ENCODE measurements around the gene CACNA1I.

The CACNA1I gene

DNA sequence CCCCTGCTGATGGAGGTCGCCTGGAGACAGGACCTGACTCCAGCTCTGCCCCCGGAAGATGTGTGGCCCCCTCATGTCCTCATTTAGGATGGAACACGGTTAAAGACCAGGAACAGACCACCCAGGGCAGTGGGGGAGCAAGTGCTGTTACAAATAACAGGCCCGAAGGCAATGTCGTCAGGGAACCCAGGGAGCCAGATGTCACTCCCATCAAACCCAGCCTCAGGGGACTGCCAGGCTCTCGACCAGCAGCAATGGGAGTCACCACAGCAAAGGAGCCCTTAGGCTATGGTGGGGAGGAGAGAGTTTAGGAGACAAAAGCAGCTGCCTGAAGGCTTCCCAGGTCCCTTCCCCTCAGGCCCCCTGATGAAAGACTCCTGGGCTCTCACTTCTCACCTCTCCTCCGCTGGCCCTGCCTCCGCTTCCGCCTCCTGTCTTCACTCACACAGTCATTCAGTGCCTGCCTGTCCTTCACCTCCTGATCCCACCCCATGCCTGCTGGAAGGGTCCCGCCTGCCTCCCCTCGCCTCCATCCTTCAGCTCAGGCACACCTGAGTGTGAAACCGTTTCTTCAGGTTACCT, 42.4 kb upstream of the CACNA1I start:
- no peak overlapping the region for H3K4me3 ChIP-seq (ENCODE audit: low read depth, low read length)
- peak overlapping the region; percentile 38 for H3K27ac ChIP-seq (ENCODE audit: extremely low read depth, low read depth, low read length)
- 0 out of 2 replicates have a peak, but pooled peaks have one; percentile 31 for TF ChIP-seq PATZ1 (tag by site-specific recombination; IDR thresholded peaks at IDR 0.05)
- no peak; the same call in 1 of the 2 replicates for TF ChIP-seq KLF10 (tag by site-specific recombination; IDR thresholded peaks at IDR 0.05)
- peak; percentile 23; the same call in 1 of the 2 replicates for TF ChIP-seq GLIS1 (tag by site-specific recombination; IDR thresholded peaks at IDR 0.05)
- TF ChIP-seq PRDM10 (tag by site-specific recombination; IDR thresholded peaks at IDR 0.05): peak; percentile 40
- no peak for TF ChIP-seq ZNF621 (tag by site-specific recombination; IDR thresholded peaks at IDR 0.05)
- TF ChIP-seq ZNF654 (tag by site-specific recombination; IDR thresholded peaks at IDR 0.05; ENCODE audit: low read depth): no peak
- no peak for TF ChIP-seq ZNF155 (tag by site-specific recombination; IDR thresholded peaks at IDR 0.05)
- peak; percentile 31; the same call in 1 of the 2 replicates for TF ChIP-seq ZNF341 (tag by site-specific recombination; IDR thresholded peaks at IDR 0.05; ENCODE audit: low read depth)
- TF ChIP-seq ZNF555 (tag by site-specific recombination; conservative IDR thresholded peaks at IDR 0.05): no peak
- no peak for TF ChIP-seq ZNF19 (tag by site-specific recombination; IDR thresholded peaks at IDR 0.05; ENCODE audit: low read depth)
- TF ChIP-seq ZNF37A (tag by site-specific recombination; IDR thresholded peaks at IDR 0.05): no peak
- TF ChIP-seq GLI2 (tag by site-specific recombination; IDR thresholded peaks at IDR 0.05; ENCODE audit: borderline replicate concordance, low read depth): no peak
- TF ChIP-seq INSM2 (tag by site-specific recombination; IDR thresholded peaks at IDR 0.05): no peak
- peaks cover 11 to 70% of the 10 kb centered on the region in 2 experiments; a peak in 2 of 3 replicates for H3K36me3 ChIP-seq (ENCODE audit: control insufficient read depth in 2 of 2, insufficient read depth in 1 of 2, low read length in 2 of 2)
- POLR2A ChIA-PET: interaction anchor here (0.6 to 6.1 kb wide), 16 partner anchors 8 to 357 kb away, joined by 3 to 113 read pairs (median 4); partner anchors contain the start of genes ATF4, MIEF1 and RPL3
- H3K4me1 ChIP-seq (ENCODE audit: control insufficient read depth, insufficient read depth, low read length): peaks cover 14% of the 10 kb centered on the region
- H3K9me3 ChIP-seq (ENCODE audit: control insufficient read depth, insufficient read depth, low read depth, low read length): no peaks in the 10 kb centered on the region
- CTCF ChIA-PET: interaction anchor here (0.6 to 13.7 kb wide), 21 partner anchors 12 to 1091 kb away, joined by 3 to 380 read pairs (median 5); partner anchors contain the start of genes APOBEC3C and MIEF1

DNA sequence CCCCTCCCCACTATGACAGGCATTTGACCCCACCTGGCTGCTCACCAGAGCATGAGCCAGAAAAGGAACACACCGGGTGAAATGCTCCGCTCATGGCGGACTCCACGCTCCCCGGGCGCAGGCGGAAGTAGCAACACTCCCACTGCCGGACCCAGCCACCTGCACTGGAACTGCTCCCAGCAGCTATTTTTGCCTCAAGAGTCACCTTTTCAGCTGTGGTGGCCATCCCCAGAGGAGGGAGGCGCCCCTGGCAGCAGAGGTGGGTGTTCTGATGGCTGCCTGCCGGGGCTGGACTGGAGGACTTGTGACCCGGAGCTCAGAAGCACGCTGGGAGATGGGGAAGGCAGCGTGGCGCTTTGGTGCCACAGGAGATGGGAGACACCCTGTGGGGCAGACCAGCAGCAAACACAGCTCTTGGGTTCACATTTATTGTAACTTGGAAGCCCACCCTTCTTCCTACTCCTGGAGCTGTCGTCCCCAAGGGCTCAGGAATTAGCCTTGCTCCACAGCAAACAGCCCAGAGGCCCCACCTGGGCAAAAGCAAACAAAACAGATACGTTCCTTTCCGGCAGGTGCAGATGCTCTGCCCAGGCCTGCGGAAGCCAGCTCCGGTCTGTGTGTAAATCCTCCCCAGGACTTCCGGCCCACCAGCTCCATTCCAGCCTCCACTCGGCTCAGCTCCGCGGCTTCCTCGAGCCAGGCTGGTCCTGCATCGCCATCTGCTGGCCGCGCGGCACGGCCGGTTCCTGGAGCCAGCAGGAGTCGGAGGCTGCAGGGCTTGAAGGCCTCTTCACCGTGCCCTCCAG, 41.7 kb upstream of the CACNA1I start:
- H3K27ac ChIP-seq (ENCODE audit: extremely low read depth, low read depth, low read length): peak overlapping the region; percentile 38
- H3K4me1 ChIP-seq (ENCODE audit: control insufficient read depth, insufficient read depth, low read length): peaks cover 14% of the 10 kb centered on the region
- ChIA-PET CTCF (interaction anchor here (0.5 to 13.7 kb wide), 53 partner anchors 8 to 1364 kb away, joined by 3 to 380 read pairs (median 4); partner anchors contain the start of genes ATF4, MIEF1, RPL3 and TAB1), POLR2A (interaction anchor here (0.6 to 5.1 kb wide), 21 partner anchors 8 to 515 kb away, joined by 3 to 113 read pairs (median 4); partner anchors contain the start of genes ATF4, MIEF1, RPL3 and TAB1)
- peaks cover 11 to 67% of the 10 kb centered on the region in 2 experiments; a peak in 2 of 3 replicates for H3K36me3 ChIP-seq (ENCODE audit: control insufficient read depth in 2 of 2, insufficient read depth in 1 of 2, low read length in 2 of 2)
- no peaks in the 10 kb centered on the region for H3K9me3 ChIP-seq (ENCODE audit: control insufficient read depth, insufficient read depth, low read depth, low read length)
- peak overlapping the region; percentile 9; the same call in 1 of the 2 replicates for H3K4me3 ChIP-seq (ENCODE audit: low read depth, low read length)
- TF ChIP-seq ZNF629 (tag by site-specific recombination; IDR thresholded peaks at IDR 0.05): peak; percentile 88
- no peak for TF ChIP-seq ZNF560 (tag by site-specific recombination; IDR thresholded peaks at IDR 0.05; ENCODE audit: borderline replicate concordance)
- peak; percentile 87 for TF ChIP-seq ZEB2 (tag by site-specific recombination; IDR thresholded peaks at IDR 0.05)
- TF ChIP-seq BCL11A (tag by site-specific recombination; IDR thresholded peaks at IDR 0.05; ENCODE audit: low read depth): peak; percentile 75; the same call in 1 of the 2 replicates
- TF ChIP-seq ZNF10 (tag by site-specific recombination; IDR thresholded peaks at IDR 0.05): 0 out of 2 replicates have a peak, but pooled peaks have one; percentile 10
- TF ChIP-seq GLIS2 (tag by site-specific recombination; IDR thresholded peaks at IDR 0.05): peak; percentile 23; the same call in 1 of the 2 replicates
- TF ChIP-seq ZNF785 (tag by site-specific recombination; IDR thresholded peaks at IDR 0.05): peak; percentile 93
- TF ChIP-seq, protein P1, sequence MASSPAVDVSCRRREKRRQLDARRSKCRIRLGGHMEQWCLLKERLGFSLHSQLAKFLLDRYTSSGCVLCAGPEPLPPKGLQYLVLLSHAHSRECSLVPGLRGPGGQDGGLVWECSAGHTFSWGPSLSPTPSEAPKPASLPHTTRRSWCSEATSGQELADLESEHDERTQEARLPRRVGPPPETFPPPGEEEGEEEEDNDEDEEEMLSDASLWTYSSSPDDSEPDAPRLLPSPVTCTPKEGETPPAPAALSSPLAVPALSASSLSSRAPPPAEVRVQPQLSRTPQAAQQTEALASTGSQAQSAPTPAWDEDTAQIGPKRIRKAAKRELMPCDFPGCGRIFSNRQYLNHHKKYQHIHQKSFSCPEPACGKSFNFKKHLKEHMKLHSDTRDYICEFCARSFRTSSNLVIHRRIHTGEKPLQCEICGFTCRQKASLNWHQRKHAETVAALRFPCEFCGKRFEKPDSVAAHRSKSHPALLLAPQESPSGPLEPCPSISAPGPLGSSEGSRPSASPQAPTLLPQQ (tag by site-specific recombination; IDR thresholded peaks at IDR 0.05): peak; percentile 90

Data from HEK293 (cell line).